IPS DF 4.7 (cell line): ENCODE results near the gene P2RX4.
"Not testable (repeated sequence)": the region's sequence is repeated elsewhere in the genome, so short reads cannot be mapped to it uniquely, and the experiment has no call there.

Source experiments
- DNase-seq: peaks from one replicate; pipeline ENCODE4 v3.0.0-alpha.2; 2013; ENCODE audit warnings: low spot score; ENCODE audit errors: extremely low read depth

The P2RX4 gene

DNA sequence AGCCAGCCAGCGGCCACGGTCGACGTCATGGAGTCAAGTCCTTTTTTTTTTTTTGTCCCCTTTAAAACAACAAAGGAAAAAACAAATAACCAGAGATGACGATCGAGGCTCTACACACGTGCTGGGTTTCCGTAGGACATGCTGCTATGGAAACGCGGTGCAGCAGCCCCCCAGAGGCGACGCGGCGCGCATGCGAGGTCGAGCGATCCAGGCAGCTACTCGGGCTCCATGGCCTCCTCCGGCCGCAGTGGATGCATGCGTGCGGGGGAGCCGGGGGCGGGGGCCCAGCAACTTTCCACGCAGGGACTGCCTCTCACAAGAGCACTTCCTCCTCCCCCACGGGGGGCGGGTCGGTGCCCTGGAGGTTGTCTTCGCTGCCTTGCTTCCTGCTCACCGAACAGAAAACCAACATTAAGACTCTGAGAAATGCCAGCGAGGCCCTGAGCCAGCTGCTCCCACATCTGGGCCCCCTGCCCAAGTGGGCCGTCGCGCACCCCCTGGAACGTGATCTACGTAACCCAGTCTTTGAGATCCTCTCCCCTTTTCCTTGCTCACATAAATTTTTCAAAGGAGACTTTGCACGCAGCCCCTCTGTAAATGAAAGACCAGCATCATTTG, 30.7 kb downstream of the P2RX4 start:
- DNase-seq, result no peak

DNA sequence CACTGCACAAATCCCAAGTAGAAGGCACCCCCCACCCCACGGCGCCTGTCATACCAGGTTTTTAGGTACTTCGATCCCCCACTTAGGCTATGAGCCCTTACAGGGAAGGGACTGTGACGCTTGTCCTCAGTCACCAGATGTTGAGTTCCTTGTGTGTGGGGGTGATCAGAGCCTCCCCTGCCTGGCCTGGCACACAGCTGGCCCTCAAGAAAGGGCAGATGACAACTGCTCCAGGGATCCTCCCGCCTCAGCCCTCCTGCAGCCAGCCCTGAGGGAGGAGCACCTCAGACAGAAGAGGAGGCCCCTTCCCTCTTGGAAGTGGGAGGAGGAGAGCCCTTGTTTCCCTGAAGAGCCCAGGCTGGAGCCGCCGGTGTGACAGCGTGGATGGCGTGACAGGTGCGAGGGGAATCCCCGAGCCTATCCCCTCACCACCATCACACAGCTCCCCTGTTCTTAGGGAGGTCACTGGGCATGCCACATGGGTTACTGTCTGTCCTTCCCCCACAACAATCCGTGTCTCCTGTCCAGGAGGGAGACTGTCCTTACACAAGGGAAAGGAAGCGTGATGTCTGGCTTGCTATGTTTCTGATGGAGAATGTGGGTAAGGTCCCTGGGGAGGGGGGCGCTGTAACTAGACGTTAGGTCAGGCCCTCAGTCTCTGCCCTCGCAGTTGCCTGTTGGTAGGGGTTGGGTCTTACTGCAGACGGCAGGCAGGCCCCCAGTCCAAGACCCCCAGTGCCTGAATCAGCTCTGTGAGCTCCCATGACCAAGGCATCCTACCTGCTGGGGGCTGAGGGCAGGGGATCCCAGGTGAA, 31.4 kb downstream of the P2RX4 start:
- no peak for DNase-seq

DNA sequence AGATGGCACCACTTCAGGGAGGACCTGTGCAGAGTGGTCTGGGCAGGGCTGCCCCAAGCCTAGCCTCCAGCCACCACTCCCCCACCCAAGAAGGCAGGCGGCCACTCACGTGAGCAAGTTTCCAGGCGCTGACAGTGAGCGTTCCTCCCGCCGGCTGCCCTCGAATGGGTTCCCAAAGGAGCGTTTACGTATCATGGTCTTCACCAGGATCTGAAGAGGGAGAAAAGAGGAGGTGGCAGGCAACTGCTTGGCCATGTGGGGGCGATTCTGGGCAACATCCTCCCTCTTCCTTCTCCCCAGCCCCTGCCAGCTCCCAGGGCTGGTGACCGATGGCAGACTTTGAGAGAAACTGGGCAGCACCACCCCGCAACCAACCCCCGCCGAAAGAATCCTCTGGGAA, 35.1 kb downstream of the P2RX4 start:
- no peak for DNase-seq

DNA sequence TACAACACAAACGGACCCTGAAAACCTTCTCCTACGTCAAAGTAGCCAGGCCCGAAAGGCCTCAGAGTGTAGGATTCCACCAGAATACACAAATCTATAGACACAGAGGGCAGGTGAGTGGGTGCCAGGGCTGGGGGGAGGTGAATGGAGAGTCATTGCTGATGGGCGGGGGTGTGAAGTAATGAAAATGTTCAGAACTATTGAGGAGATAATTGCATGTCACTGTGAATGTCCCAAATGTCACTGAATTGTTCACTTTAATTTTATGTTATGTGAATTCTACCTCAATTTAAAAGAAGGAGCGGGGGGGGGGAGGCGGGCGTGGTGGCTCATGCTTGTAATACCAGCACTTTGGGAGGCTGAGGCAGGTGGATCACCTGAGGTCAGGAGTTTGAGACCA, 36.0 kb downstream of the P2RX4 start:
- DNase-seq, result no peak

DNA sequence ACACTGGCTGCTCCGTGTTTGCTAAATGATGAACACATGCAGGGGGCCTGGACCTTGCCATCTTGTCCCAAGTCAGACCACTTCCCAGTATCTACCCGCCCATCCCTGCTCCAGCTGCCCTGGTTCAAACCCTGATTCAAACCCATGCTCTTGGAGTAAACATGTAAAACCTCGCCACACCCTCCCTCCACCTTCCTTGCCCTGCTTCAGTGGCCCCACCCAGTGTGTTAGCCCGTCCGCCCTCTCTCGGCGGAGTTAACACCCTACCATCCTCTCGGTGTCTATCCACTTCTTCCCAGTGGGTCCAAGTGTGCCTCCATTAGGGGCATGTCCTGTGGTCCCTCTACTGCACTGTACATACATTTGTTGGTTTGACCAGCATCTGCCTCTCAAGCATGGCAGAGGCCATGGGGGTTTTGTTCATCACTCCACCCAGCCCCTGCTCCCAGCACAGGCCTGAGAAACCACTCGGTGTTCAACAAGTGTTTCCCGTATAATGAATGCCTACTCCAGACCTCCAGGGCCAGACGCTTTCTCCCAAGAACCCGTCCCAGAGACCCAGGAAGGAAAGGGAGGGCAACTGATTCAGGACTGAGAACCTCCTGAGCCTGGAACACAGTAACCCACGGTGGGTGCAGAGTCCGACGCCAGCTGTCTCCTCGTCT, 37.1 kb downstream of the P2RX4 start:
- DNase-seq, result no peak

DNA sequence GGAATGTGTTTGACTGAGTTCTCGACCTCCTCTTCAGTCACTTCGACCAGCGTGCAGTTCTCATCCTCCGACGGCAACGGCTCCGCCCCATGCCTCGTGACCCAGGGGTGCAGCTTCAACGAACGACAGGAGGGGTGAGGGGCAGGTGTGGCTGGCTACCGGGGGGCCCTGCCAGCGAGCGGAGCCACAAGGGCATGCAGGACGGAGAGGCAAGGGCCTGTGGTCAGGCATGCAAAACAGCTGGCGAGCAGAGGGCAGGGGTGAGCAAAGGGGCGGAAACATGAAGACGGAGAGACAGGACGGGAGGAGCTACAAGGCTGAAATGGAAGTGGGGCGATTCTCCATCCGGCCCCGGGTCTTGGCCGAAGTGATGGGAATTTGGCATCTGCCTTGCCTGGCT, 38.7 kb downstream of the P2RX4 start:
- DNase-seq, result no peak

DNA sequence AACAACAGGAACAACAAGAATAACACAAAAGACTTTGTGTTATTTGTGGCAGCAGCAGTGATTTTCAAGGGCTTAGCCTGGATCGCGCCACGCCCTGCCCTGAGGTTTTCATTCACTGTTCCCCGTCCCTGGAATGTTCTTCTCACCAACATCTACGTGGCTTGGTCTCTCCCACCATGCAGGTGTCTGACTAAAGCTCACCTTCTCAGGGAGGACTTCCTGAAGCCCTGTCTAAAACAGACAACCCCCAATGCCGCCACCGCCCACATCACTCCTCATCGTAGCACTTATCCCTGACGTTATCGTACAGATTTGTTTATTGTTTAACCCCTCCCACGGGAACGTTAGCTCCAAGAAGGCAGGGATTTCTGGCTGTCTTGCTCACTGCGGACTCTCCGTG, 40.4 kb downstream of the P2RX4 start:
- no peak for DNase-seq

DNA sequence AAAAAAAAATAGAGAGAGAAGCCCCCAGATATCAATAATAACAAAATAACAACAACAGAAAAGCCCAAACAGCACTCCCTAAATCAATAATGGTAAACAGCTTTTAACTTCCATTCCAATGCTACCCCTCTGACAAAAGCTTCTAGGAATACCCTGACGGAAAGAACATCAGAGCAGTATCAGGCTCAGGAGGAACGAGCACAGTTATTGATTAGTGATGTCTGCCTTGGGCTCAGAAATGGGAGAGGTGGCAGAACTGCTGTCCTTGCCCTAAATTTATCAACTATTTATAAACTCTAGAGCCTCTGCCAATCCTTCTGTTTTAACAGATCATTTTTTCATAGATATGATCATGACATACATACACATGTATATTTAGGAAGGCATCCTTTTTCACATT, 41.9 kb downstream of the P2RX4 start:
- DNase-seq, result no peak

DNA sequence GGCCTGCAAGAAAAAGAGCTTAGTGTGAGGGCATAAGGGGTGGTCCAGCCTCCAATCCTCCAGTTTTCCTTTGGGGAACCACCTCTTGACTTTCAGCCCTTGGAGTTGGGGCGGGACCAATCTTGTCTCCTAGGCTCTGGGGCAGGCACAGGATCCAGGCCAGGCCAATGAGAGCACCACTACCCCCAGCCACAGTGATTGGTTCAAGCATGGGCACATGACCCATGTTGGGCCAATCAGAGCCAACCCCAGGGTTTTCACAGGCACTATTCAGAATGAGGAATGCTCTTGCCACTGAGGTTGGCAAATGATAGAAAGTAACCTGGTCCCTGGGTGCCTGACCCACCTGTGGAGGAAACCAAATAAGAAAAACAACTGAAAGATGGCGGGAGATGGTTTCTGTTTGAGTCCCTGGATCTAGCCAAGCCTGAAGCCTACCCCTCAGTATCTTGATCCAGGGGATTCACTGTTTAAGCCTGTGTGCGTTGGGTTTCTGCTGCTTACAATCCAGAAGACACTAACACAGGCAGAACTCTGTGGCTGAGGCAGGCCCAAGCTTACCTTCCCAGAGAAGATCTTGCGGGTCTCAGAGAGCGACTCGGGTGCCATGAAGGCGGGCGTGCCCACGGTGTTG, 42.9 kb downstream of the P2RX4 start:
- DNase-seq, result no peak

DNA sequence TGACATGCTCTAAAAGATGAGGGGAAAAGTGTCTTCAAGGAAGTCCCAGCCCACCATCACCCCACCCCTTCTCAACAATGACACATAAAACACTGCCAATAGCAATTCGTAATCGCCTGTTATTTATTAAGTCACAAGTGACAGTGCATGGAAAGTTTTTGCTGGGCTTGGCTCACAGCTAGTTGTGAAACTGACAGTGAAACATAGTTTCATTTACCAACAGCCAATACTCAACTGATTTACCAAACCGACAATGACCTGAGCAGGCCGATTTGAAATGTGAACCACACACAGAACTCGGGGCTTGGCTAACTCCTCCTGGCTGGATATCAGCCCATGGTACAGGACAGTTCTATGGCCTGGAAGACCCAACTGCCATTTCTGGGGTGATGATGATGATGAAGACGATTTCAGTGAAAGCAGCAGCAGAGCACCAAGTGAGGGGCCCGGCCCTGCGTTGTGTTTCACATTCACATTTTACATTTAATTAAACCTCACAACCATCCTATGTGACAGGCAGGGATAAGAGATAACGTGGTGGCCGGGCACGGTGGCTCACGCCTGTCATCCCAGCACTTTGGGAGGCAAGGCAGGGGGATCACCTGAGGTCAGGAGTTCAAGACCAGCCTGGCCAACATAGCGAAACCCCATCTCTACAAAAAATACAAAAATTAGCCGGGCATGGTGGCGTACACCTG, 43.9 kb downstream of the P2RX4 start:
- no peak for DNase-seq

DNA sequence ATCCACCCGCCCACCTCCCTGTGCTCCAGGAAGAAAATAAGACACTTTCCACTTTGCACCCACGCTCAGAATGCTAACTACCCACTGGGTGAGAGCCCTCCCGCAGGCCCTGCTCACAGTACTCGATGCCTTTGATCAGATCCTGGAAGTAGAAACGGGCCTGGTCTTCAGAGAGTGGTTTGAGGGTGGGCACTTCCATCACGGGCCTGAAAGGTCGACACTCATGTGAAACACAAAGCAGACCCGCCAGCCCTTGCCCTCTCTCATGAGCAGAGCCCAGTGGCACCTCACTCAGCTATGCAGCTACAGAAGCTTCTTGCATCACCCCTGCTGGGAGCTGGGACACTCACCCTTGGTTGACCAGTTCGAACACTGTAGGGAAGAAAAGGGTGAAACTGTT, 45.5 kb downstream of the P2RX4 start:
- DNase-seq, result no peak

DNA sequence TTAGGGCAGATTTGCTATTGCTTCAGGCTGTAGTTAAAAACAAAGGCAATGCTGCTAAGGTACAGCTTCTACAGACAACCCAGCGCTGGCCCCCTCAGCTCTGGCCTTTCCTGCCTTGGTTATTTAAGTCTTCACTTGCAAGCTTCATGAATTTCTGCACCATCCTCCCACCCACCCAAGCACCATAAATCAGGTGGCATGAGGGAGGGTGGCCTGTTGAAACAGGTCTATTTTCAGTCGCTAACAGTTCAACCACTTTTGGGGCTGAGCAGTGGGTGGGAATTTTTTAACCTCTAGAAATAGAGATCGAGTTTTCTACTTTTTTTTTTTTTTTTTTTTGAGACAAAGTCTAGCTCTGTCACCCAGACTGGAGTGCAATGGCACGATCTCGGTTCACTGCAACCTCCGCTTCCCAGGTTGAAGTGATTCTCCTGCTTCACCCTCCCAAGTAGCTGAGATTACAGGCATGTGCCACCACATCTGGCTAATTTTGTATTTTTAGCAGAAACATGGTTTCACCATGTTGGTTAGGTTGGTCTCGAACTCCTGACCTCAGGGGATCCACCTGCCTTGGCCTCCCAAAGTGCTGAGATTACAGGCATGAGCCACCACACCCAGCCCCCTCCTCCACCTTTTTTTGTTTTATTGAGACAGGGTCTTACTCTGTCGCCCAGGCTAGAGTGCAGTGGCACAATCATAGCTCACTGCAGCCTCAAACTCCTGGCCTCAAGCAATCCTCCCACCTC, 47.9 kb downstream of the P2RX4 start:
- DNase-seq, result not testable (repeated sequence)

DNA sequence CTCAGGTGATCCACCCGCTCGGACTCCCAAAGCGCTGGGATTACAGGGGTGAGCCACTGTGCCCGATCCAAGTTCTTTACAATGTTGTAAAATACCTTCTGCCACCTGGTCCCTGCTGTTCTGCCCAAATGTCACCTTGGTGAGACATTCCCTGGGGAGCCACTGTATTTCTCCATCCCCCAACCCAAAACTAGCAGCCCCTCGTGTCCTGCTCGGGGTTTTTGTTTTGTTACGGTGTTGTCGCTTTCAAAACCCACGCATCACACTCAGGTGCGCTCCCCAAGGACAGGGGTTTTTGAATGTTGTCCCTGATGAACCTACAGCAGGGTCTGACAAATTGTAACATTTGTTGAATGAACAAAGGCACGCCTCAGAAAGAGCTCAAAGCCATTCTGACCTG, 49.1 kb downstream of the P2RX4 start:
- no peak for DNase-seq

DNA sequence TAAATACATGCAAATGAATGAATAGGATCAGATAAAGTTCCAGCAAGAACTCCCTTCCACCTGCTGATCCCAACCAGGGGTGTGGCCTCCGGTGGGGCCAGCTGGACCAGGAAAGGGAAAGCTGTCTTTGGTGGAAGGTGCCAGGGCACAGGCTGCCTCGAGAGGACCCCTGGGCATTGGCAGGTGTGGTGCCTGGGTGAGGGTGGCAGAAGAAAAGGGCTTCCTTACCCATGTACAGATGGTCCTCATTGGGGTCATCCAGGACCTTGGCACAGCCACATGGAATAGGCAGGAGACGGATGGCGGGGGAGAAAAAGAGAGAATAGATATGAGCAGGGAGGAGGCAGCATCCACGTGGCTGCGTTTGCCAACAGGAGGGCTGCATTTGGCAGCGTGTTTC, 50.2 kb downstream of the P2RX4 start:
- no peak for DNase-seq

DNA sequence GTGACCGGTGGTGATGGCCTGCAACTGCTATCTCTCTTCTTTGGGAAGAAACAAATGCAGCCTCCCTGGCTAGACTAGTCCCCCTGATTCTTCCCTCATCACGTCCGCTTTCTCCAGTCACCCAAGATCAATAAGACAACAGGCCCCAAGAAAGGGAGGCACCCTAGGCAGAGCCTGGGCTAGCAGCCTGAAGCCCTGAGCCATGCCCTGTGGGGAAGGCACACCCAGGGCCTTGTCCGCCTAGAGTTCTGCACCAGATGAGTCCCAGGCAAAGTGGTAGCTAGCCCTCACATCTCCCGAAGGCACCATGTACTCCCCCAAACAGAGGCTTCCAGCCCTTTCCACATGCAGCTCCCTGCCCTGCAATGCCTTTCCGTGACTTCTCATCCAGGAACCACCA, 51.5 kb downstream of the P2RX4 start:
- no peak for DNase-seq

DNA sequence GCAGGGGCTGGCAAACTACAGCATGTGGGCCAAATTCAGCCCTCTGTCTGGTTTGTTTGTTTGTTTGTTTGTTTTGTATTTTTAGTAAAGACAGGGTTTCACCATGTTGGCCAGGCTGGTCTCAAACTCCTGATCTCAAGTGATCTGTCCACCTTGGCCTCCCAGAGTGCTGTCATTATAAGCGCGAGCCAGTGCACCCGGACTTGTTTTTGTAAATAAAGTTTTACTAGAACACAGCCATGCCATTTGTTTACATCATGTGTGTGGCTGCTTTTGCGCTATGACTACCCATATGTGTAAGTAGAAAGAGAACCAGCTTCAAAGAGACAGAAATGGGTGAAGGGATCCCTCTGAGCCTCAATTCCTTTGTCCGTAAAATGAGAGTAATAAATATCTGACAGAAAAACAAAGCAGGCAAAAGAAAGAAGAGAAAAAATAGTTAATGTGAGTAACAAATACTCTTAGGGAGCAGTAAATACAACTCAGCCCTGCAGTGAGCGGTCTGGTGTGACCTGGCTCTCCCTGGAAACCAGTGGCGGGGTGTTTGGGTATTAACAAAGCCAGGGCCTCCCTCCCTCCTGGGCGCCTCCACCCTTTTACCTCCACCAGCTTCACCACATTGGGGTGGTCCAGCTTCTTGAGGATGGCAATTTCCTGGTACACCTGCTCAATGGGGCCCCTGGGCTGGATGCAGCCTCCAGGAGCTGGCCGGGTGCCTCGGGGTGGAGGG, 53.4 kb downstream of the P2RX4 start:
- DNase-seq, result no peak

DNA sequence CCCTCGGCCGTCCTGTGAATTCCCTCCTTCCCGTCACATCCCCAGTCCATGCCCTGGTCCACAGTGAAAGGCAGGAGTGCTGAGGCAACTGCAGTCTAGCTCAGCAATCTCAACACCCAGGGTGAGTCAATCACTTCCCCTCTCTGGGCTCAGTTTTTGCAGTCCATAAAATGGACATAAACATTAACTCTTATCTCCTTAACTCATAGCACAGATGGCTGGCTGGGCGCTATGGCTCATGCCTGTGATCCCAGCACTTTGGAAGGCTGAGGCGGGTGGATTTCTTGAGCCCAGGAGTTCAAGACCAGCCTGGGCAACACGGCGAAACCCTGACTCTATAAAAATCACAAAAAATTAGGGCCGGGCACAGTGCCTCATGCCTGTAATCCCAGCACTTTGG, 54.2 kb downstream of the P2RX4 start:
- no peak for DNase-seq

DNA sequence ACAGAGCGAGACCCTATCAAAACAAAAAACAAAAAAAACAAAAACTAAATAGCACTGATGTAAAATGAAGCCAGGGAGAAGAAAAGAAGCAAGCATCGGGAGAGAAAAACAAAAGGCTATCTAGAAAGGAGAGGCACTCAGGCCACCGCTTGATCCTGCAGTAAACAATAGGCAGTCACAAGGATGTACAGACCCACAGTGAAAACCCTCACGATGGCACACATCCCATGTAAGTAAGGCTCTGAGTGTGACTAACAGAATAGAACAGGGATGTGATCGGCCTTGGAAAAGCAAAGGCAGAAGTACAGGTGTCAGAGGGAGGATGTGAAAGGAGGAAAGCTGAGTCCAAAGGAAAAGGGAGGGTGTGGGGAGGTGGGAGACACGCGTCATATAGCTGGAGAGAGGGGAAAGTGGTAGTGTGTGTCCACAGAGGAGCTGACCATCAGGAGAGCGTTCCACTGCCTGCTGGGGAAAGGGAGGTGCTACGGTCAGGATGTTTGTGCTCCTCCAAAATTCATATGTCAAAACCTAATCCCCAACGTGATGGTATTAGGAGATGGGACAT, 55.1 kb downstream of the P2RX4 start:
- DNase-seq, result no peak

DNA sequence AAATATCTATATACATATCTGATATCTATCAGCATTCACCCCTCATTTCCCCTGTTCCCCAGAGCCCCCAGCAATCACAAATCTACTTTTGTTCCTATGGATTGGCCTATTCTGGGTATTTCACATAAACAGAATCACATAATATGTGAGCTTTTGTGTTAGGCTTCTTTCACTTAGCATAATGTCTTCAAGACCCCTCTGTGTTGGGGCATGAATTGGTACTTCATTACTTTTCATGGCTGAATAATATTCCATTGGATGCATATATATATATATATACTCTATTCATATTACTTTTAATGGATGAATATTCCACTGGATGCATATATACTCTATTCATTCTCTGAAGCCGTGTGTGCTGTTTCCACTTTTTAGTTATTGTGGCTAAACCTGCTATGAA, 57.9 kb downstream of the P2RX4 start:
- no peak for DNase-seq

DNA sequence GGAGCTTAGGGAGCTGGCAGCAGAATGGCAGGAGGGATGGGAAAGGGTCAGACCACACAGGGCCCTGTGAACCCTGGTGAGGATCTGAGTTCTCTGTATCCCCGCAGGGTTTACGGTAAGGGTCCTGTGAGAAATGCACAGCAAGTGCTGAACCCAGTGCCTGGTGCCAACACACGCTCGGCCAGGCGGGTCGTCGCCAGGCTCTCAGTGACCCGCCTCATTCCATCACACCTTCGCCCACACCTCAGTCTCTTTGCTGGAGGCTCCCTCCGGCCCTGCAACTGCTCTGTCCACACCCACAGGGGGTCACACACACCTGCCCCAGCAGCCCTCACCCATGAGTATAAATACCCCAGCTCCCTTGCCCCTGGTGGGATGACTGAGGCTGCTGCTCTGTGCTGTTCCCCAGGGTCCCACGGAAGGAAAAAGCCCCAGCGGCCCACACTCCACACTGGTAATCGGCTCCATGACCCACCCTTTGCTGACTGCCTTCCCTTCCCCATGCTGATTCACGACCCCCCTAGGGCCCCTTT, 63.5 kb downstream of the P2RX4 start:
- DNase-seq, result no peak
